GM19463 (cell line): Measurements from ENCODE around the gene CCDC24.
A peak's percentile ranks its signal among the peaks of the same experiment; 100 is the strongest.

Source experiments
- ATAC-seq: cut with Tn5 transposase; IDR thresholded peaks from one replicate; pipeline ENCODE4 v1.9.1; 2021; ENCODE audit warnings: mild to moderate bottlenecking, moderate library complexity; ENCODE audit not compliant: unreplicated experiment

The CCDC24 gene

GRCh38 chr1:43991476-43992231, at the start of gene CCDC24:
CCDC24 (plus strand) TSS chr1:43991599; CDS start chr1:43991879, 280 bp downstream.
- peak; percentile 81 for ATAC-seq

- ATAC-seq, result no peak
These were observed 49.0 kb upstream of the CCDC24 start for GRCh38 chr1:43942411-43942810.

- no peak for ATAC-seq
These were observed 46.5 kb upstream of the CCDC24 start for GRCh38 chr1:43944860-43945259.

GRCh38 chr1:43945674-43946235, 45.6 kb upstream of the CCDC24 start:
- ATAC-seq, result no peak

- peak; percentile 93 for ATAC-seq
These were observed 45.0 kb upstream of the CCDC24 start, which contains the start of gene IPO13 for GRCh38 chr1:43946236-43947060. IPO13 (plus strand) TSS chr1:43946950; CDS start chr1:43947601, 651 bp downstream.

- ATAC-seq, result no peak
These were observed 44.1 kb upstream of the CCDC24 start for GRCh38 chr1:43947061-43947873.

GRCh38 chr1:43947874-43948437, 43.4 kb upstream of the CCDC24 start:
- ATAC-seq, result no peak

- ATAC-seq, result no peak
These were observed 41.7 kb upstream of the CCDC24 start for GRCh38 chr1:43949678-43950077.

- ATAC-seq, result no peak
These were observed 40.1 kb upstream of the CCDC24 start for GRCh38 chr1:43951021-43951985.

GRCh38 chr1:43952731-43953346, 38.6 kb upstream of the CCDC24 start:
- no peak for ATAC-seq

GRCh38 chr1:43953361-43953760, 38.0 kb upstream of the CCDC24 start:
- ATAC-seq, result no peak

GRCh38 chr1:43954036-43954435, 37.4 kb upstream of the CCDC24 start:
- ATAC-seq, result no peak

GRCh38 chr1:43956234-43956633, 35.2 kb upstream of the CCDC24 start:
- no peak for ATAC-seq

GRCh38 chr1:43957407-43958040, 33.9 kb upstream of the CCDC24 start:
- ATAC-seq, result no peak

GRCh38 chr1:43958351-43959255, 32.8 kb upstream of the CCDC24 start:
- ATAC-seq, result no peak

GRCh38 chr1:43960798-43961197, 30.6 kb upstream of the CCDC24 start:
- no peak for ATAC-seq

- ATAC-seq, result no peak
These were observed 29.7 kb upstream of the CCDC24 start for GRCh38 chr1:43961692-43962091.
